H9 (cell line): ENCODE results near the gene ABCG8. TPM values are rescaled to one million over a fixed set of nuclear protein-coding genes. Genes with fewer than 3 reads are reported as not detected.

ENCODE experiments used
- DNase-seq: peaks from one replicate; pipeline ENCODE4 v3.0.0-alpha.2; 2017
- H2AFZ ChIP-seq: one replicate; pipeline ENCODE4 v1.6.1; 2013; ENCODE audit warnings: mild to moderate bottlenecking, low read length, control low read depth, moderate library complexity
- H2AK5ac ChIP-seq: 2 replicates; pipeline ENCODE4 v1.6.1; 2013; ENCODE audit warnings: low read length, control low read depth, mixed read lengths; ENCODE audit not compliant: insufficient read length
- H2BK120ac ChIP-seq: one replicate; pipeline ENCODE4 v1.6.1; 2013; ENCODE audit warnings: low read depth, mild to moderate bottlenecking, low read length, control low read depth, inconsistent platforms; ENCODE audit not compliant: poor library complexity, severe bottlenecking
- H2BK12ac ChIP-seq: 2 replicates; pipeline ENCODE4 v1.6.1; 2013; ENCODE audit warnings: low read length, control low read depth, mixed read lengths, low read depth; ENCODE audit not compliant: insufficient read length
- H2BK15ac ChIP-seq: 2 replicates; pipeline ENCODE4 v1.6.1; 2013; ENCODE audit warnings: low read depth, low read length, control low read depth
- H2BK20ac ChIP-seq: one replicate; pipeline ENCODE4 v1.6.1; 2013; ENCODE audit warnings: low read depth, mild to moderate bottlenecking, low read length, control low read depth, inconsistent platforms; ENCODE audit not compliant: poor library complexity, severe bottlenecking
- H2BK5ac ChIP-seq: 2 replicates; pipeline ENCODE4 v1.6.1; 2013; ENCODE audit warnings: low read length, control low read depth, mixed read lengths; ENCODE audit not compliant: insufficient read length
- H3K14ac ChIP-seq: 2 replicates; pipeline ENCODE4 v1.6.1; 2013; ENCODE audit warnings: low read length, control low read depth; ENCODE audit not compliant: insufficient read depth
- H3K18ac ChIP-seq: 2 replicates; pipeline ENCODE4 v1.6.1; 2013; ENCODE audit warnings: low read depth, mild to moderate bottlenecking, mixed read lengths, low read length, control low read depth; ENCODE audit not compliant: insufficient read length
- H3K23ac ChIP-seq: 2 replicates; pipeline ENCODE4 v1.6.1; 2013; ENCODE audit warnings: low read length, control low read depth, mixed read lengths, low read depth; ENCODE audit not compliant: insufficient read length
- H3K23me2 ChIP-seq: 2 replicates; pipeline ENCODE4 v1.6.1; 2013; ENCODE audit warnings: low read depth, mild to moderate bottlenecking, mixed read lengths, low read length, control low read depth; ENCODE audit not compliant: insufficient read length, poor library complexity, severe bottlenecking
- H3K27ac ChIP-seq: 2 replicates; pipeline ENCODE4 v1.5.1; 2013; ENCODE audit warnings: low read length, control low read depth, mixed read lengths, low read depth; ENCODE audit not compliant: insufficient read length
- H3K27me3 ChIP-seq: 2 replicates; pipeline ENCODE4 v1.6.1; 2013; ENCODE audit warnings: low read length, control low read depth, inconsistent platforms; ENCODE audit not compliant: insufficient read depth
- H3K4ac ChIP-seq: 2 replicates; pipeline ENCODE4 v1.6.1; 2013; ENCODE audit warnings: low read depth, mild to moderate bottlenecking, control low read depth, inconsistent platforms, low read length, moderate library complexity
- H3K4me1 ChIP-seq: 2 replicates; pipeline ENCODE4 v1.6.1; 2013; ENCODE audit warnings: low read length, control low read depth, inconsistent platforms; ENCODE audit not compliant: insufficient read depth
- H3K4me2 ChIP-seq: 2 replicates; pipeline ENCODE4 v1.6.1; 2013; ENCODE audit warnings: low read length, control low read depth, mixed read lengths; ENCODE audit not compliant: insufficient read length, insufficient read depth
- H3K56ac ChIP-seq: 2 replicates; pipeline ENCODE4 v1.6.1; 2013; ENCODE audit warnings: low read depth, mild to moderate bottlenecking, mixed read lengths, low read length, control low read depth; ENCODE audit not compliant: insufficient read length
- H3K79me1 ChIP-seq: 2 replicates; pipeline ENCODE4 v1.6.1; 2013; ENCODE audit warnings: low read depth, mild to moderate bottlenecking, moderate library complexity, low read length, control low read depth, inconsistent platforms; ENCODE audit not compliant: insufficient read depth, poor library complexity, severe bottlenecking
- H3K79me2 ChIP-seq: 2 replicates; pipeline ENCODE4 v1.6.1; 2013; ENCODE audit warnings: low read length, control low read depth, inconsistent platforms; ENCODE audit not compliant: insufficient read depth
- H3K9ac ChIP-seq: 2 replicates; pipeline ENCODE4 v1.6.1; 2013; ENCODE audit warnings: low read length, control low read depth, mixed read lengths; ENCODE audit not compliant: insufficient read length; ENCODE audit errors: extremely low read depth
- H3K9me3 ChIP-seq: one replicate; pipeline ENCODE4 v1.6.1; 2013; ENCODE audit warnings: low read depth, low read length, inconsistent platforms; ENCODE audit not compliant: control insufficient read depth
- H3T11ph ChIP-seq: one replicate; pipeline ENCODE4 v1.6.1; 2013; ENCODE audit warnings: mild to moderate bottlenecking, low read length, control low read depth, inconsistent platforms
- H4K20me1 ChIP-seq: one replicate; pipeline ENCODE4 v1.6.1; 2013; ENCODE audit not compliant: control insufficient read depth, insufficient read length, insufficient read depth
- H4K5ac ChIP-seq: 2 replicates; pipeline ENCODE4 v1.6.1; 2013; ENCODE audit warnings: low read depth, mild to moderate bottlenecking, mixed read lengths, low read length, control low read depth; ENCODE audit not compliant: insufficient read length
- H4K8ac ChIP-seq: replicated peaks from 2 replicates; pipeline ENCODE4 v1.6.1; 2013; ENCODE audit warnings: low read length, control low read depth, mixed read lengths, low read depth; ENCODE audit not compliant: insufficient read length
- H4K91ac ChIP-seq: 2 replicates; pipeline ENCODE4 v1.6.1; 2013; ENCODE audit warnings: low read depth, mild to moderate bottlenecking, moderate library complexity, mixed read lengths, low read length, control low read depth; ENCODE audit not compliant: insufficient read length
- H3K27ac Mint-ChIP-seq, 3 experiments: 2 replicates in 2 of 3; 3 replicates in 1 of 3; pipeline ENCODE4 v1.8.0; 2020 to 2021; ENCODE audit warnings: mixed read lengths in 3 of 3, mild to moderate bottlenecking in 1 of 3, moderate library complexity in 1 of 3
- H3K27me3 Mint-ChIP-seq: 2 replicates; pipeline ENCODE4 v1.8.0; 2021; ENCODE audit warnings: low read depth, mild to moderate bottlenecking, moderate library complexity, mixed read lengths
- H3K36me3 Mint-ChIP-seq, 3 experiments: 2 replicates in 2 of 3; 3 replicates in 1 of 3; pipeline ENCODE4 v1.8.0; 2020 to 2021; ENCODE audit warnings: low read depth in 3 of 3, mixed read lengths in 3 of 3; ENCODE audit not compliant: insufficient read depth in 1 of 3
- H3K4me1 Mint-ChIP-seq, 2 experiments: 2 replicates each; pipeline ENCODE4 v1.8.0; 2020; ENCODE audit warnings: mixed read lengths in 2 of 2
- H3K4me3 Mint-ChIP-seq, 2 experiments: 2 replicates in 1 of 2; 3 replicates in 1 of 2; pipeline ENCODE4 v1.8.0; 2020 to 2021; ENCODE audit warnings: mild to moderate bottlenecking in 2 of 2, mixed read lengths in 2 of 2, moderate library complexity in 1 of 2
- H3K9me3 Mint-ChIP-seq, 2 experiments: 2 replicates in 1 of 2; 3 replicates in 1 of 2; pipeline ENCODE4 v1.8.0; 2020; ENCODE audit warnings: mild to moderate bottlenecking in 2 of 2, mixed read lengths in 2 of 2, moderate library complexity in 1 of 2
- WGBS: extraction: QIAGEN DNeasy Blood & Tissue Kit; methylation state at CpG from one replicate; pipeline ENCODE4 v1.1.7; 2013; ENCODE audit warnings: missing lambda C conversion rate, low lambda C conversion rate, mixed read lengths; ENCODE audit not compliant: insufficient read length; ENCODE audit errors: extremely low coverage; 5-methylcytosine and 5-hydroxymethylcytosine counted together
- total RNA-seq: library from RNA; stranded (reverse); gene quantifications from 2 replicates; pipeline ENCODE4 v1.2.1, GENCODE V29; 2021
- TF ChIP-seq, protein P1 (sequence below): fragments of 200-600 bp; sonication (generic); conservative IDR thresholded peaks from 3 replicates; pipeline ENCODE4 v1.8.0; 2021; ENCODE audit warnings: antibody characterized with exemption, mild to moderate bottlenecking

Gene ABCG8
- total RNA-seq, 1 experiment from 2014 or later: not detected

DNA sequence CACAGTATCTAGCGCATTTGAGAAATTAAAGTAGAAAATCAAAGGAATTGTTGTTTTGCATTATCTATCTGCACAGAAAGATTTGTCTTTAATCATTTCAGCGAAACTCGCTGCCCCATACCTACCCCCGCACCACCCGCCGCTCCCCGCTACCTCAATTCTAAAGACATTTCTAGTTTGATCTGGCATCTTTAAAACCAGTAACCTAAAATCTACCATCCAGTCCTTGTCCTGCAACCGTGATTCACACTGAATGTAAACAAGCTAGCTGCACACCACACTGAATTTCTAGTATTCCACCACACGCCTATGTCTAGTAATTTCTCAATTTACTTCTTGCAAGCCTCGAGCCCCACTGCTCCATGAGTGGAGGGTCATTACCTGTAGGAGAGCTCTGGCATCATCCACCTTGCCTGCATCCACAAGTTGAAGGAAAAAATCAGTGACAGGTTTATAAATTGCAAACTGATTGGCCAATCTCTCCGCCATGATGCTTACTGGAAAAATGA is 60.1 kb downstream of the ABCG8 start:
- peak overlapping the region in 2 of 3 experiments; percentile 9 to 56; a peak in 3 of 7 replicates for H3K27ac Mint-ChIP-seq
- peaks cover 0 to 4% of the 10 kb centered on the region in 2 experiments; a peak in 2 of 4 replicates for H3K4me1 Mint-ChIP-seq
- no peak overlapping the region for H2AK5ac ChIP-seq
- no peak overlapping the region for H4K91ac ChIP-seq
- no peak overlapping the region for H3K14ac ChIP-seq
- no peaks in the 10 kb centered on the region for H3K9me3 ChIP-seq
- TF ChIP-seq, protein P1, sequence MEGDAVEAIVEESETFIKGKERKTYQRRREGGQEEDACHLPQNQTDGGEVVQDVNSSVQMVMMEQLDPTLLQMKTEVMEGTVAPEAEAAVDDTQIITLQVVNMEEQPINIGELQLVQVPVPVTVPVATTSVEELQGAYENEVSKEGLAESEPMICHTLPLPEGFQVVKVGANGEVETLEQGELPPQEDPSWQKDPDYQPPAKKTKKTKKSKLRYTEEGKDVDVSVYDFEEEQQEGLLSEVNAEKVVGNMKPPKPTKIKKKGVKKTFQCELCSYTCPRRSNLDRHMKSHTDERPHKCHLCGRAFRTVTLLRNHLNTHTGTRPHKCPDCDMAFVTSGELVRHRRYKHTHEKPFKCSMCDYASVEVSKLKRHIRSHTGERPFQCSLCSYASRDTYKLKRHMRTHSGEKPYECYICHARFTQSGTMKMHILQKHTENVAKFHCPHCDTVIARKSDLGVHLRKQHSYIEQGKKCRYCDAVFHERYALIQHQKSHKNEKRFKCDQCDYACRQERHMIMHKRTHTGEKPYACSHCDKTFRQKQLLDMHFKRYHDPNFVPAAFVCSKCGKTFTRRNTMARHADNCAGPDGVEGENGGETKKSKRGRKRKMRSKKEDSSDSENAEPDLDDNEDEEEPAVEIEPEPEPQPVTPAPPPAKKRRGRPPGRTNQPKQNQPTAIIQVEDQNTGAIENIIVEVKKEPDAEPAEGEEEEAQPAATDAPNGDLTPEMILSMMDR: no peak
- H3K4me2 ChIP-seq: no peak overlapping the region
- no peaks in the 10 kb centered on the region for H3K79me1 ChIP-seq
- H3K9me3 Mint-ChIP-seq: no peaks in the 10 kb centered on the region
- no peaks in the 10 kb centered on the region for H3K4me1 ChIP-seq
- no peaks in the 10 kb centered on the region for H3K79me2 ChIP-seq
- no peak overlapping the region for H3K4ac ChIP-seq
- H2AFZ ChIP-seq: no peak overlapping the region
- no peaks in the 10 kb centered on the region for H3K27me3 Mint-ChIP-seq
- H3K9ac ChIP-seq: no peak overlapping the region
- no peak overlapping the region for H2BK15ac ChIP-seq
- no peak overlapping the region for H3K18ac ChIP-seq
- no peak overlapping the region for H4K8ac ChIP-seq
- no peak overlapping the region for H2BK12ac ChIP-seq
- no peak overlapping the region for H3K4me3 Mint-ChIP-seq
- H3K23ac ChIP-seq: no peak overlapping the region
- H2BK120ac ChIP-seq: no peak overlapping the region
- DNase-seq: no peak
- H3K56ac ChIP-seq: no peak overlapping the region
- no peak overlapping the region for H2BK5ac ChIP-seq
- H4K20me1 ChIP-seq: no peaks in the 10 kb centered on the region
- no peak overlapping the region for H2BK20ac ChIP-seq
- no peak overlapping the region for H4K5ac ChIP-seq
- peaks cover 32 to 79% (median 56%) of the 10 kb centered on the region in 3 experiments for H3K36me3 Mint-ChIP-seq
- no peaks in the 10 kb centered on the region for H3K23me2 ChIP-seq
- no peak overlapping the region for H3T11ph ChIP-seq
- no peak overlapping the region for H3K27ac ChIP-seq
- H3K27me3 ChIP-seq: no peaks in the 10 kb centered on the region
- no CpG with 5 or more reads among the region's 11 CpGs for WGBS
